ENCODE data around the gene ZBTB18.
A peak's percentile ranks its signal among the peaks of the same experiment; 100 is the strongest.

- TF ChIP-seq EP300 (conservative IDR thresholded peaks at IDR 0.05; ENCODE audit: poor library complexity, severe bottlenecking), result peak; percentile 26
- peak; percentile 73 for TF ChIP-seq POLR2AphosphoS5 (IDR thresholded peaks at IDR 0.05)
- no peak for TF ChIP-seq CTCF (IDR thresholded peaks at IDR 0.05; ENCODE audit: poor library complexity, severe bottlenecking)
- peak; percentile 60 for TF ChIP-seq RAD21 (conservative IDR thresholded peaks at IDR 0.05)
- no peak for TF ChIP-seq EZH2 (IDR thresholded peaks at IDR 0.05; ENCODE audit: borderline replicate concordance, insufficient read depth, low read length, poor library complexity, severe bottlenecking)
- TF ChIP-seq REST (IDR thresholded peaks at IDR 0.05; ENCODE audit: borderline replicate concordance), result peak; percentile 78
Measured at GRCh38 chr1:244047621-244048255, 3.3 kb upstream of the ZBTB18 start.
